IPS-18c (cell line): ENCODE results near the gene MEIOB.
"Not testable (repeated sequence)": the region's sequence is repeated elsewhere in the genome, so short reads cannot be mapped to it uniquely, and the experiment has no call there.

Source experiments
- H3K4me3 ChIP-seq: 2 replicates; pipeline ENCODE4 v1.7.0; 2013; ENCODE audit warnings: low read depth, mild to moderate bottlenecking, low read length, moderate library complexity; ENCODE audit not compliant: insufficient read depth
- H3K9me3 ChIP-seq: one replicate; pipeline ENCODE4 v1.6.1; 2013; ENCODE audit warnings: mild to moderate bottlenecking, low read length, moderate library complexity; ENCODE audit not compliant: control insufficient read depth, insufficient read depth

The MEIOB gene

GRCh38 chr16:1871974-1872635 lies at the start of gene MEIOB:
TSS of gene MEIOB (minus strand) at chr16:1872164. CDS start at chr16:1868175, 3,989 bp downstream.
- H3K9me3 ChIP-seq: no peaks in the 10 kb centered on the region

GRCh38 chr16:1920727-1921171 lies 48.8 kb upstream of the MEIOB start:
- peaks cover 2% of the 10 kb centered on the region for H3K9me3 ChIP-seq
- H3K4me3 ChIP-seq: no peak overlapping the region

More at GRCh38 chr16:1871974-1872635, at the start of gene MEIOB:
- H3K4me3 ChIP-seq: peak within 1 kb of the TSS; percentile 41

DNA sequence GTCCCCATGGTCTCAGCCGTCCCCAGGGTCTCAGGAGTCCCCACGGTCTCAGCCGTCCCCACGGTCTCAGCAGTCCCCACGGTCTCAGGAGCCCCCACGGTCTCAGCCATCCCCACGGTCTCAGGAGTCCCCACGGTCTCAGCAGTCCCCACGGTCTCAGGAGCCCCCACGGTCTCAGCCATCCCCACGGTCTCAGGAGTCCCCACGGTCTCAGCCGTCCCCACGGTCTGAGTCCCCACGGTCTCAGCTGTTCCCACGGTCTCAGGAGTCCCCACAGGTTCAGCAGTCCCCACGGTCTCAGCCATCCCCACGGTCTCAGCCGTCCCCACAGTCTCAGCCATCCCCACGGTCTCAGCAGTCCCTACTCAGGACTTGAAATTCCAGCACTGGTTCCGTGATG lies 48.2 kb upstream of the MEIOB start:
- H3K4me3 ChIP-seq, H3K9me3 ChIP-seq: not testable (repeated sequence)

GRCh38 chr16:1919327-1919998 lies 47.5 kb upstream of the MEIOB start:
- no peak overlapping the region for H3K4me3 ChIP-seq

GRCh38 chr16:1918351-1919326 lies 46.7 kb upstream of the MEIOB start, which contains the start of gene HS3ST6:
TSS of gene HS3ST6 (minus strand) at chr16:1918415. CDS start at chr16:1918323, 92 bp downstream.
- peaks cover 2% of the 10 kb centered on the region for H3K9me3 ChIP-seq
- H3K4me3 ChIP-seq: peak within 1 kb of the TSS; percentile 38

More at GRCh38 chr16:1919327-1919998, 47.5 kb upstream of the MEIOB start:
- peaks cover 2% of the 10 kb centered on the region for H3K9me3 ChIP-seq

GRCh38 chr16:1917665-1918350 lies 45.8 kb upstream of the MEIOB start:
- Histone ChIP-seq H3K9me3 (peaks cover 2% of the 10 kb centered on the region), H3K4me3 (peak overlapping the region; percentile 9; the same call in 1 of the 2 replicates)

DNA sequence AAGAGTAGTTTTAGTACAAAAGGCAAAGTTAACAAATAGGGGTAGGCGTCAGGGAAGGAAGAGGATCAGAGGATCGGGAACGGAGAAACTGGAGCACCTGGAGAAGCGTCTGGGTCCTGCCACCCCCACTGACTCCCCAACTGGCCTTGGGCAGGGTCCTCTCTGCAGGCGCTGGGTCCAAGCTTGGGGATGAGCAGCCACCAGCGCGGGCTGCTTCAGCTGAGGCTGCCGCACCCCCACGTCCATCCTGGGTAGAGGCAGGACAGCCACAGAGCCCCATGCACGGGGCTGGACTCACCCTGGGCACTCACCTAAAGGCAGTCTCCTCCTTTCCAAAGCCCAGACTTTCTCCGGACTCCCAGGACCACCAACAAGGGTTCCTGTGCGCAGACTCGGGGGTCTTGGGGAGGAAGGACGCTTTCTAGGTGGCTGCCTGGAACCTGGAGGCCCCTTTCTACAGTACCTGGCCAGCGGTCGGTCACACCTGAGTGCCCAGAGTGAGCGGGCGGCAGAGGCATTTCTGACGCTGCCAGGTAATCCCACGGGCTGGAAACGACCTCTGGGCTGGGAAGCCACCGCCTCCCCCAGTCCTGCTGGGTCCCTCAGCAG lies 45.2 kb upstream of the MEIOB start:
- Histone ChIP-seq H3K4me3 (peak overlapping the region; percentile 31), H3K9me3 (peaks cover 2% of the 10 kb centered on the region)

DNA sequence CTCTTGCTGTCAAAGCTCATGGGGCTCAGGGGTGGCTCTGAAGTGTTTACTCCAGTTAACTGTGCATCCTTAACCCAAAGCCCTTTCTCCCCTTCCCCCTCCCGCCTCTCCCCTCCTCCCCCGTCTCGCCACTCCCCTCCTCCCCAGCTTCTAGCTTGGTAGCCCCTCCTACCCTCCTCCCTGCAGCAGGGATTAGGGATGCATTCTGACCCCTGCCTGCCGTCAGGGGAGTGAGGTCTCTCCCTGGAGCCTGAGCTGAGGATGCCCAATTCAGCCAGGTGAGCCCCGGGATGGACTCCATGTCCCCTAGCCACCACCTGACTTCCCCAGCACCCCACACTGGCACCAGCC lies 44.7 kb upstream of the MEIOB start:
- H3K9me3 ChIP-seq: peaks cover 2% of the 10 kb centered on the region
- H3K4me3 ChIP-seq: peak overlapping the region; percentile 31

DNA sequence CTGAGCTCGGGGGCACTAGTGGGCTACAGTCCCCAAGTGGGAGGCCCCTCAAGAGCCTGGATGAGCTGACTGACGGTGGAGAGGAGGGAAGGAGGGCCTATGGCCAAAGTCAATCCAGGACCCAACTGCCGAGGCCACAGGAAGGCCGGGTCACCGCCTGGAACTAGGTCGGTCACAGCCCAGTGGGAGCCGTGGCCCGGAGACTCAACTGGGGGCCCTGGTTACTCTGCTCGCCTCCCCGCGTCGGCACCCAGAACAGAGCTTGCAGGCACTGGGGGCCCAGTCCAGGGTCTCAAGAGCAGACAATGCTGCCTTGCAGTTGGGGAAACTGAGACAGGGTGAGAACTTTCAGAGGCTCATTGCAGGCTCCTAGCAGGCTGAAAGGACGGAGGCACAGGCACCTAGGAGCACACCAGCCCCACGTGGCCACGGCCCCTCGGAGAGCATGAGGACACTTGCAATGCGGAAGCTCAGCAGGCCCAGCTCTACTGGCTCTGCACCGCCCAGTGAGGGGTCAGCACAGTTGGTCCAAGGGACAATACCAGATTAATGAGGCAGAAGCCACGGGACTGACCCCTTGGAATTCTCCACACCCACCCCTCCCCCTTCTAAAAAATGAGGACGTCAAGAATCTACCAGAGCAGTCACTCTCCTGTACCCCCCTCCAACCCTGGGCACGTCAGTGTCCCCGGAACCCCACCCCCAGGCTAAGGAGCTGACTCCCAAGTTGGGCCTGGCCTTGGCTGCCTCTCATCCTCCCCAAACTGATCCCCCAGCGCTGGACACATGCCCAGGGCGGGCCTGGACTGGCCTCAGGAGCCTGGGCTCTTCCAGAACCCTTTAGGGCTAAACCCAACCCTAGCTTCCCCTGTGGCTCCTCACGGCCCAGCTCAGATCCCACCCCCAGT lies 44.0 kb upstream of the MEIOB start:
- peaks cover 2% of the 10 kb centered on the region for H3K9me3 ChIP-seq
- H3K4me3 ChIP-seq: no peak overlapping the region

GRCh38 chr16:1914988-1915387 lies 43.0 kb upstream of the MEIOB start:
- Histone ChIP-seq H3K9me3 (peaks cover 2% of the 10 kb centered on the region), H3K4me3 (no peak overlapping the region)

- Histone ChIP-seq H3K9me3 (peaks cover 2% of the 10 kb centered on the region), H3K4me3 (no peak overlapping the region)
Measured at GRCh38 chr16:1914084-1914608, 42.2 kb upstream of the MEIOB start.

DNA sequence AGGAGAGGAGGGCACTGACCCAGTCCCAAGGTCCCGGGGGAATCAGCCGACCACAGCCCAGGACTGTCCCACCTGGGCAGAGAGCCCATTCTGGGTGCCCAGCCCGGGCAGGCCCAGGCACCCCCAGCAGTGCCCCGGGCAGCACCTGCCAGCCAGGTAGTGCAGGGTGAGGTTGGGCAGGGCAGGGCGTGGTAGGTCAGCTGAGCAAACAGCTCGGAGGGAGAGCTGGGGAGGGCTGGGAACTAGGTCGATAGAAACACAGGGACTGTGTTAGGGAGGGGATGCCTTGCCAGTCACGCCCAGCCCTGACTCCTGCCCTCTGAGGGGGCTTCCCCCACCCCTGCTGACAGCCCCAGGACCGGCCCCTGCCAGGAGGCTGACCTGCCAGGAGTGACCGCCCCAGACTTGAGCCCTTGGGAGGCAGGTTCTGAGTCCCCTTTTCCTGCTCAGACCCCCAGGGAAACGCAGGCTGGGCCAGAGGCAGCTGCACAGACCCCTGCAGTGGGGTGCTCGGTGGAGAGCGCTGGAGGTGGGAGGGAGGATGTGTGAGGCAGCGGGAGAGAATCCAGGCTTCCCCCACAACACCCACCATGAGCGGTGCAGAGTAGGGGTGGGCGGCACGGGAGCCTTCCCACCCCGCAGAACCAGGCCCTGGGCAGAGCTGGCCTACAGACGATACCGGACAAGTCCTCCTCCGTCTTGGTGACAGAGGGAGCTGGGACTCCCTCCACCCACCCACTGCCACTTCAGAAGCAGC lies 41.5 kb upstream of the MEIOB start:
- Histone ChIP-seq H3K4me3 (no peak overlapping the region), H3K9me3 (peaks cover 2% of the 10 kb centered on the region)

DNA sequence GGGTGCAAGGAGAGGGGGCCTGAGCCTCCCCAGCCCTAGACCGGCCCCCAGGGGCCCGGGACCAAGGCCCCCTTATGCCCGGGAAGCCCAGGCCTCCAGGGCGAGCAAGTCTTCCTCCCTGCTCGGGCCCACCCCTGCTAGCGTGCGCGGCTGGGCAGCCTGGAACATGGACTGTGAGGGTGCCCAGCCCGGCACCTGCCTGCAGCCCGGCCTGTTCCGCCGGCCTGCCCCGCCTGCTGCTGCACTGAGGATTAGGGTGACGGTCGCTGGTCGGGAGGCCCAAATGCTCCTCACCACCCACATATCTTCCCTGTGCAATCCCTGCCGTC lies 40.2 kb upstream of the MEIOB start:
- no peaks in the 10 kb centered on the region for H3K9me3 ChIP-seq
- H3K4me3 ChIP-seq: no peak overlapping the region

DNA sequence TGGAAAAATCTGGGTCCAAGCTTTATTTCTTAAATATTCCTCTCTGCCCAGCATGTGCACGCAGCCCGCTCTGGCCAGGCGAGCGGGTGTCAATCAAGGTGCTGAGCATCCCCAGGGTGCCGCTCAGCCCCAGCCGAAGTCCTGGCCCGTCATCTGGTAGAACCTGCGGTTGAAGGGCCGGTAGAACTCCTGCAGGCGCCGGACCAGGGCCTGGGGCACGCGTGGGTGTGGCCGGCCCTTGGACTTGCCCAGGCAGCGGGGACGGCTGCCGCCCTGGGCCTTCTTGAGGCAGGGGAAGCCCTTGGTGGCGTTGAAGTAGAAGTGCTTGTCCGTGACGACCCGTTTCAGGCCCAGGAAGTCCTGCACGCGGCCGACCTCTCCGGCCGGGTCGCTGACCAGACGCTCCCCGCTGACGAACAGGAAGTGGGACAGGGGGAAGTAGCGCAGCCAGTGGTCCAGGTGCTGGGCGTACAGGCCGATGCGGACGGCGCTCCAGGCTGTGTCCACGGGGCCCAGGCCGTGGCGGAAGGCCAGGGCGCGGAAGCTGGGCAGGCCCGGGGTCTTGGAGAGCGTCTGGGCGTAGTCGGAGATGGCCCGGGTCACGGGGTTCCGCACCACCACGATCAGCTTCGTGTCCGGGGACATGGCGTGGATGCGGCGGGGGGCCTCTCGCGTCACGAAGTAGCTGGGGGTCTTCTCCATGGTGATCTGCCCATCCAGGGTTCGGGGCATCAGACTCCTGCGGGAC lies 39.7 kb upstream of the MEIOB start:
- Histone ChIP-seq H3K9me3 (no peaks in the 10 kb centered on the region), H3K4me3 (no peak overlapping the region)
